NCI-H774 (cell line): ENCODE results near the gene SPATC1L.
"Not testable (repeated sequence)": the region's sequence is repeated elsewhere in the genome, so short reads cannot be mapped to it uniquely, and the experiment has no call there.

Experiments
- DNase-seq: peaks from one replicate; lab custom pipeline; 2025; lab: John Stamatoyannopoulos, UW

The SPATC1L gene

DNA sequence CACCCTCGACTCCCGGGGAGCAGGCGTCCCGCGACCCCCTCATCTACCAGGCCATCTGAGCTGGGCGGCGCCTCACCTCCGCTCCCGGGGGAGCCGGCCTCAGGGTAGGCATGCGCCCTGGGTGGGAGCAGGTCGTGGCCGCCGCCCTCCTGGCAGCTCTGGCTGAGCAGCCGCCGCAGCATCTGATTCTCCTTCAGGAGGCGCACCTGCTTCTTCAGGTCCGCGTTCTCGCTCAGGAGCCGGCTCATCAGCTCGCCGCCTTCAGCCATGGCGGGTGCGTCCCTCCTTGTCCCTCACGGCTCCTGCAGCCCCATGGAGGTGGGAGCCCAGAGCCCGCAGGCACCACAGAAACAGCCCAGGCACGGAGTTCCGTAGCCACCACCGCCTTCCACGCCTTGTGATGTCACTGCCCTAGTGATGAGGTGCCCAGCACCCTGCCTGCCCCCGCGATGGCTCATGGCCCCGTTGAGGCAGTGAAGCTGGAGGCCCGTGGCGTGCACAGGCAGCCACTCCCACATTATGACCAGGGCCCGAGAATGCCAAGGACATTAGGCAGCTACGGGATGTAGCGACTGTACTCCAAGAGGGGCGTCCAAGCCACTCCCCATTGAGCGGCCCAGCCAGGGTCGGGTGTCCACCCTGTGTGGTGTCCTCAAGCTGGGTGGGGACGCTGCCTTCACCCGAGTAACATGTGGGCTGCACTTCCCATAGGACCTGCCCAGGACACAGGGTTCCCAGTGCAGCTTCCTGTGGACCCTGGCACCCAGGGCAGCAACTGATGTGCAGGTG, 1.5 kb downstream of the SPATC1L start:
- DNase-seq, result no peak

DNA sequence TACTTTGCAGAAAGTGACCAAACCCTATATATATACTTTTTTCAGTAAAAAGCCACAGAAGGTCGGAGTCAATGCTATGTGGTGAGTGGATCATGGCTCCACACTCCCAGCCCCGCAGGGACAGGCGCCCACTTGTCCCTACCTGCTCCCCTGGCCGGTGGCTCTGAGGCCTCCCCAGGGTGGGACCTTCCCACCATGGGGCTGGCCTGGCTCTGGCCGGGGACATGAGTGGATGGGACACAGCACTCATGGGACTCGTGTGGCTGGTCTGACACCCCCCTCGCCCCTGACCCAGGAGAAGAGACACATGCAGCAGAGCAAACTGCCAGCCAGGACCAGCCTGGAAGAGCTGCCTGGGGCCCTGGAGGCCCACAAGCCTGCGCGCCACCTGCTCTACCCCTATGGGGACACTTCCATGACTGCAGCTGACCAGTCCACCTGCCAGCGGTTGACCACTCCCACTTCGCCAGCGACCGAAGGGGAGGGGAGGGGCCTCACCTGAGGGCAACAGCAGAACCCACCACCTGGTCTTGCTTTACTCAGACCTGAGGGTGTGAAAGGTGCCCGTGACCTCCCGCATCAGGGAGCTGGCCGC, 2.2 kb downstream of the SPATC1L start:
- DNase-seq, result no peak

DNA sequence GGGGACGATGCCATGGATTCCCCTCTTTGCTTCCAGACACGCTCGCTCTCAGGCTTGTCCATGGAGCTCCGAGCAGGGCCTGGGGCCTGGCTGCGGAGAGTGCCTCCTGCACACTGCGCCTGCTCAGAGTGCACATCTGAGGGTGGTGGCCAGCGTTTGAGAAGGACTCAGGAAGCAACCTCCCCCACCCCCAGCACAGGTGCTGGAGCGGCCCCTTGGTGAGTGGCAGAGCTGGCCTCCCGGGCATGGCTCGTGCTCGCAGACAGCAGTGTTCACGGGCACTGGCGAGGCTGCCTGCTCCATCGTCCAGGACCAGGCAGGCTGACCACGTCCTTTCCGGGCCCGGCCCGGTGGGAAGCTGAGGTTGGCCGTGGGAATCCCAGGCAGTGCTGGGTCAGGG, 2.8 kb downstream of the SPATC1L start:
- DNase-seq, result no peak

DNA sequence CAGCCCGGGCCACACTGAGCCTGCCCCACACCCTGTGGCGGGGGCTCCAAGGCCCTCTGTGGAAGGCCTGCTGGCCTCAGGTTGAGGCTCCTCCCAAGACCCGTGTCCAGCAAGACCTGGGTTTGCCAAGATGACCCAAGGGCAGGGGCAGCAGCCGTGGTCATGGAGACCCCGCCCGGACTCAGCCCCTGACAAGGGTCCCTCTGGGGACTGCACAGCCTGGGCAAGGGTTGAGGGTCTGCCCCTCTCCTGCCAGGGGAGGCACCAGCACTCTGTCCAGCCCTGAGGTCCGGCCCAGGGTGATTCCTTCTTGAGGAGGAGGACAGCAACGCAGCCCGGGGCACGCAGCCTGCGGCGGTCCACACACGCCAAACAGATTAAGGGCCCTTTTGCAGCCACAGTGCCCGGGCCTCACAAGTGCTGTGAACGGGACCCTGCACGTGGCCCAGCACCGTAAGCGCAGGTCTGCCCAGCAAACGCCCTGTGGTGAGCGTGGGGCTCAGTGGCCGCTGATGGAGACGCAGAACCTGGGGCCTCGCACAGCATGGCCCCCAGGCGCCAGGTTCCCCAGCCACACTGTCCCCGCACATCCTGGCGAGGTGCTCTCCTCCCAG, 3.4 kb downstream of the SPATC1L start:
- no peak for DNase-seq

GRCh38 chr21:46180079-46180722, 4.1 kb downstream of the SPATC1L start:
- DNase-seq, result no peak

DNA sequence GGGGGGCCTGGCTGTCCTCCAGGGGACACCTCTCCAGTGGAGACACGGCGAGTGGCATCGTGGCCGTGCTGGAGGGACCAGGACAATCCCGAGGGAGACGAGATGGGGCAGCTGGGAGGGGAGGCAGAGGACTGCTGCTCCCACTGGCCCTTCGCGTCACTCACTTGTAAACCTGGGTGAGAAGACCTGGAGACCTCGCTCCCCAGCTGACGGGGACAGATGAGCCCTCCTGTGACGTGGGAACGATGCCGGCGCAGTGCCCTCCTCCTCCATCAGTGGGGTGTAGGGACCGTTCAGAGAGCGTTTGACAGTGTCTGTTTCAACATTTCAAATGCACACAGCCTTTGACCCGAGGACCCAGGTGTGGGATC, 4.6 kb downstream of the SPATC1L start:
- DNase-seq, result no peak

- no peak for DNase-seq
Measured at GRCh38 chr21:46178961-46179360, 5.3 kb downstream of the SPATC1L start.

- not testable (repeated sequence) for DNase-seq
Measured at GRCh38 chr21:46176443-46177129, 7.7 kb downstream of the SPATC1L start.

DNA sequence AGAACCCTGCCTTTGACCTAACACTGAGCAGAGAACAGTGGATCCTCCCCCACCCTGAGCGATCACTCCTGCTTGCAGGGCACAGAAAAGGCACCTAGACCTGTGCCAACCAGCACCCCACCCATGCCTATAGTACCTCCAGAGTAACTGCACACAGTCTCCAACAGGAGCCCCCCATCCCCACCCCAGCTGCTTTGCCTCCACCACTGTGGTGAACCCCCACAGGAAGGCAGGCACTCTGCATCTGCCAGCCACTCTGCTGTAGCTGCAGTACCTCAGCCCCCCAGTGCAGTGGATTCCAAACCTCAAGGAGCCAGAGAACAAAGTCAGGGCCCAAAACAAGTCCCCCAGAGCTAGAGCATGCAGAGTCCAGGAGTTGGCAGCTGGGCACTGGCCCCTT, 10.7 kb downstream of the SPATC1L start:
- DNase-seq, result no peak

- DNase-seq, result no peak
Measured at GRCh38 chr21:46172863-46173528, 11.3 kb downstream of the SPATC1L start.

DNA sequence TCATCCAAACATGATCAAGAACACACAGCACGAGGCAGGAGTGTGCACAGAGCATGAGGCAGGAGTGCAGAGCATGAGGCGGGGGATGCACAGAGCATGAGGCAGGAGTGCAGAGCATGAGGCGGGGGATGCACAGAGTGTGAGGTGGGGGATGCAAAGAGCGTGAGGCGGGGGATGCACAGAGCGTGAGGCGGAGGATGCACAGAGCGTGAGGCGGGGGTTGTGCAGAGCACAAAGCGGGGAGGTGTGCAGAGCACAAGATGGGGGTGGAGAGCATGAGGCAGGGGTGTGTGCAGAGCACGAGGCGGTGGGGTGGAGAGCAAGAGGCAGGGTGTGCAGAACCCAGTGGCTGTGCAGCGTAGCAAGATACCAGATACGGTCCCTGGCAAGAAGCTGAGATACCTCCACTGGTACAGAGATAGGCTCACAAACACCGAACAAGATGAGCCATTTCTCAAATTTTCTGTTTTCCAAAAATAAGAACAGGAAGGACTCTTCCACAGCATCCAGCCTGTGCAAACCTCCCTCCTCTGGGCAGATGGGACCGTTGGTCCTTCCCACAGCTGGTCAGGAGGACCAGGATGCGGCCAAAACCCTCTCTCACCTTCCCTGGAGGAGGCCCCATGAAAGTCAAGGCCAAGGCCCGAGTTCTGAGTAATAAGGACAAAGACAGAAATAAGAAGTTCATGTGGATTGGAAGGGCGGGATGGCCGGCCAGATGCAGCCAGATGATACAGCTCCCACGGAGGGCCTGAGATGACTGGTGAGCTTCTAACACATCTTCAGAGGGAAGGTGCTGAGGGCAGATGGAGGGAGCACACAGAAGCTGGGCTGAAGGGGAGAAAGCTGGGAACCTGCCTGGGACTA, 12.0 kb downstream of the SPATC1L start:
- DNase-seq, result no peak

GRCh38 chr21:46171585-46171984, 12.7 kb downstream of the SPATC1L start:
- no peak for DNase-seq

GRCh38 chr21:46170436-46171193, 13.6 kb downstream of the SPATC1L start:
- DNase-seq, result not testable (repeated sequence)

- no peak for DNase-seq
Measured at GRCh38 chr21:46168659-46169386, 15.4 kb downstream of the SPATC1L start.

DNA sequence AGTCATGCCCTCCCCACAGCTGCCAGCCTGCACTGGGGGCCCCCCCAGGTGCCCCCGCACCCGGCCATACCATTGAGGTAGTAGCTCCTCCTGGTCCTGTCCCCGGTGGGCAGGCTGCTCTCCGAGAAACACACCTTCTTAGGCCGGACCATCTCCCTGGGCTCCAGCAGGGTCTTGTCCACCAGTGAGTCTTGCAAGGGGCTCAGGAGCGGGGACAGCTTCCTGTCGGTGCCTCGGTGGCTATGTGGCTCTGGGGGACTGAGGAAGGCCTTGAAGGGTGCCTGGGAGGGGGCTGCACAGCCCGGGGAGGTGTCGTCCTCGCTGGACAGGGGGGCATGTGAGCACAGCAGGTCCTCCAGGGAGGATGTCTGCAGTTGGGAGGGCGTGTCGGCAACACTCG, 16.0 kb downstream of the SPATC1L start:
- no peak for DNase-seq

GRCh38 chr21:46165098-46165497, 19.2 kb downstream of the SPATC1L start:
- no peak for DNase-seq

DNA sequence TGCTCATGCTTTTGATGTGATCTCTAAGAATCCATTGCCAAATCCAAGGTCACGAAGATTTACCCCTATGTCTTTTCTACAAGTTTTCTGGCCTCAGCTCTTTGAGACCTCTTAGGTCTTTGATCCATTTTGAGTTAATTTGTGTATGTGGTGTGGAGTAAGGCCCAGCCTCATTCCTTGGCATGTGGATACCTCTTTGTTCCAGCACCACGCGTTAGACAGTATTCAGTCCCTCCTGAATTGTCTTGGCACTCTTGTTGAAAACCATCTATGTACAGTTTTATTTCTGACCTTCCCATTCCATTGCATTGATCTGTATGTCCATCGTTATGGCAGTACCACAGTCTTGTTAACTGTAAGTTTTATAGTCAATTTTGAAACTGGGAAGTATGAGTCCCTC, 20.9 kb downstream of the SPATC1L start:
- no peak for DNase-seq

- DNase-seq, result no peak
Measured at GRCh38 chr21:46161633-46162592, 22.3 kb downstream of the SPATC1L start.
